HCT116 (cell line): ENCODE results near the gene TK2. TPM values are rescaled to one million over a fixed set of nuclear protein-coding genes. Genes with fewer than 3 reads are reported as not detected.

Experiments
- total RNA-seq: library from RNA; stranded (reverse); gene quantifications from one replicate; pipeline ENCODE4 v1.2.1, GENCODE V29; 2021; ENCODE audit not compliant: unreplicated experiment

The TK2 gene
- total RNA-seq, 1 experiment from 2014 or later = 15.4 TPM

Other genes with a start within 250 kb of the TK2 start
- 0.15 TPM for gene CDH5, start 183.4 kb downstream of the TK2 start, total RNA-seq
- 0.61 TPM for gene BEAN1, start 122.8 kb downstream of the TK2 start, total RNA-seq
- gene CKLF, start 2.5 kb upstream of the TK2 start, total RNA-seq = 38.6 TPM
- 5.2 TPM for gene CMTM1, start 16.3 kb upstream of the TK2 start, total RNA-seq
- 0.42 TPM for gene CMTM2, start 29.3 kb upstream of the TK2 start, total RNA-seq
- 12.8 TPM for gene CMTM3, start 54.6 kb upstream of the TK2 start, total RNA-seq
- gene CMTM4, start 146.6 kb upstream of the TK2 start, total RNA-seq = 77.8 TPM
- 92.8 TPM for gene DYNC1LI2, start 201.5 kb upstream of the TK2 start, total RNA-seq